ENCODE data around the gene UBE2L3.

Gene UBE2L3

GRCh38 chr22:21626073-21626734 is 58.7 kb downstream of the UBE2L3 start:
- H3K27ac ChIP-seq (replicated peaks): peak overlapping the region; percentile 16; the same call in 1 of the 2 replicates
- DNase-seq (ENCODE audit: low read depth in 1 of 2, low spot score in 1 of 2): no peak
- H3K4me3 ChIP-seq (replicated peaks; ENCODE audit: insufficient read depth, low read length): no peak overlapping the region
- TF ChIP-seq REST (IDR thresholded peaks at IDR 0.05; ENCODE audit: insufficient replicate concordance, low read depth) (no peak), CTCF (IDR thresholded peaks at IDR 0.05; ENCODE audit: insufficient read depth, low read length) (no peak), GABPA (IDR thresholded peaks at IDR 0.05; ENCODE audit: low read depth) (no peak), POLR2AphosphoS5 (IDR thresholded peaks at IDR 0.05; ENCODE audit: low read depth) (no peak; the same call in 1 of the 2 replicates), SPI1 (IDR thresholded peaks at IDR 0.05; ENCODE audit: borderline replicate concordance, low read depth) (no peak)
- no peaks in the 10 kb centered on the region for H3K27me3 ChIP-seq (ENCODE audit: insufficient read depth, poor library complexity, severe bottlenecking)

GRCh38 chr22:21626735-21627469 is 59.4 kb downstream of the UBE2L3 start:
- H3K4me3 ChIP-seq (replicated peaks; ENCODE audit: insufficient read depth, low read length): 0 out of 2 replicates have a peak overlapping the region, but pooled peaks have one; percentile 1

GRCh38 chr22:21628386-21629254 is 61.1 kb downstream of the UBE2L3 start:
- H3K27me3 ChIP-seq (ENCODE audit: insufficient read depth, poor library complexity, severe bottlenecking): no peaks in the 10 kb centered on the region
- DNase-seq (ENCODE audit: low read depth in 1 of 2, low spot score in 1 of 2): peak; percentile 49 to 59
- TF ChIP-seq GABPA (IDR thresholded peaks at IDR 0.05; ENCODE audit: low read depth) (no peak), REST (IDR thresholded peaks at IDR 0.05; ENCODE audit: insufficient replicate concordance, low read depth) (no peak), SPI1 (IDR thresholded peaks at IDR 0.05; ENCODE audit: borderline replicate concordance, low read depth) (no peak), POLR2AphosphoS5 (IDR thresholded peaks at IDR 0.05; ENCODE audit: low read depth) (no peak), CTCF (IDR thresholded peaks at IDR 0.05; ENCODE audit: insufficient read depth, low read length) (no peak)

More at GRCh38 chr22:21626735-21627469, 59.4 kb downstream of the UBE2L3 start:
- no peaks in the 10 kb centered on the region for H3K27me3 ChIP-seq (ENCODE audit: insufficient read depth, poor library complexity, severe bottlenecking)
- TF ChIP-seq POLR2AphosphoS5 (IDR thresholded peaks at IDR 0.05; ENCODE audit: low read depth): peak; percentile 57; the same call in 1 of the 2 replicates
- TF ChIP-seq GABPA (IDR thresholded peaks at IDR 0.05; ENCODE audit: low read depth): no peak
- DNase-seq (ENCODE audit: low read depth in 1 of 2, low spot score in 1 of 2): no peak
- H3K27ac ChIP-seq (replicated peaks): 0 out of 2 replicates have a peak overlapping the region, but pooled peaks have one; percentile 16

More at GRCh38 chr22:21628386-21629254, 61.1 kb downstream of the UBE2L3 start:
- Histone ChIP-seq H3K4me3 (replicated peaks; ENCODE audit: insufficient read depth, low read length) (peak overlapping the region; percentile 88), H3K27ac (replicated peaks) (peak overlapping the region; percentile 95)
